HFF-Myc (cell line): Measurements from ENCODE around the gene MYH7.
"Not testable (repeated sequence)": the region's sequence is repeated elsewhere in the genome, so short reads cannot be mapped to it uniquely, and the experiment has no call there.

Experiments
- DNase-seq: peaks from one replicate; pipeline ENCODE4 v3.0.0-alpha.2; 2011; ENCODE audit warnings: low read depth; ENCODE audit errors: extremely low read depth
- H3K4me3 ChIP-seq: replicated peaks from 2 replicates; pipeline ENCODE4 v1.5.1; 2011; ENCODE audit warnings: low read depth, mild to moderate bottlenecking, control low read depth, low read length
- CTCF ChIP-seq: IDR thresholded peaks from 2 replicates; pipeline ENCODE4 v1.5.1; 2012; ENCODE audit warnings: mild to moderate bottlenecking, low read depth, low read length, control low read depth; ENCODE audit errors: missing control alignments

The MYH7 gene

GRCh38 chr14:23460960-23461359 is 25.5 kb upstream of the MYH7 start:
- no peak overlapping the region for H3K4me3 ChIP-seq
- TF ChIP-seq CTCF = no peak
- no peak for DNase-seq

- H3K4me3 ChIP-seq = no peak overlapping the region
- DNase-seq = no peak
- no peak for TF ChIP-seq CTCF
Measured at GRCh38 chr14:23457587-23458445, 22.4 kb upstream of the MYH7 start.

- not testable (repeated sequence) for H3K4me3 ChIP-seq, DNase-seq
- TF ChIP-seq CTCF = peak; percentile 22
Measured at GRCh38 chr14:23456883-23457586, 21.6 kb upstream of the MYH7 start.

- DNase-seq = no peak
- TF ChIP-seq CTCF = no peak
- H3K4me3 ChIP-seq = no peak overlapping the region
Measured at GRCh38 chr14:23454445-23454856, 19.0 kb upstream of the MYH7 start.

GRCh38 chr14:23452237-23452636 is 16.8 kb upstream of the MYH7 start:
- no peak for DNase-seq
- no peak overlapping the region for H3K4me3 ChIP-seq
- no peak for TF ChIP-seq CTCF

GRCh38 chr14:23450379-23450778 is 14.9 kb upstream of the MYH7 start:
- no peak overlapping the region for H3K4me3 ChIP-seq
- DNase-seq = no peak
- TF ChIP-seq CTCF = no peak
